A549 (cell line): ENCODE measurements around the gene NTN5. TPM values are rescaled to one million over a fixed set of nuclear protein-coding genes. Genes with fewer than 3 reads are reported as not detected.
A peak's percentile ranks its signal among the peaks of the same experiment; 100 is the strongest.

Experiments used
- ATAC-seq, 2 experiments: fragments of 200-7000 bp in 1 of 2; fragments of >200 bp in 1 of 2; cut with Nextera tagmentation in 1 of 2; cut with Tn5 transposase in 1 of 2; 3 replicates each; pipeline versions ENCODE4 v1.8.0 to v1.9.1; 2018 to 2020; ENCODE audit warnings: mild to moderate bottlenecking in 1 of 2, moderate library complexity in 1 of 2
- CTCF ChIA-PET: fragments of 300-600 bp; sonication (Branson Sonifier 250); formaldehyde crosslinking; extraction: SDS; loops from one replicate; lab custom pipeline; 2021; ENCODE audit warnings: antibody characterized with exemption, inconsistent platforms; lab: Yijun Ruan, JAX
- POLR2A ChIA-PET: fragments of 350-600 bp; formaldehyde crosslinking; extraction: SDS; loops from one replicate; lab custom pipeline; 2021; ENCODE audit warnings: antibody characterized with exemption, inconsistent platforms; lab: Yijun Ruan, JAX
- DNase-seq, 2 experiments: peaks; one replicate each; pipeline versions ENCODE4 v3.0.0 to v3.0.0-alpha.2; 2011 to 2016; ENCODE audit warnings: low read depth in 1 of 2, low spot score in 1 of 2
- FAIRE-seq: peaks from 2 replicates; lab custom pipeline; 2011; peaks lifted over from hg19 to GRCh38; lab: Jason Lieb, UNC
- H3K27ac ChIP-seq, 2 experiments: fragments of >200 bp; sonication (Bioruptor Twin); formaldehyde crosslinking; 3 replicates each; pipeline ENCODE4 v1.5.1; 2016 to 2017
- H3K4me1 ChIP-seq: fragments of >200 bp; sonication (Bioruptor Twin); formaldehyde crosslinking; 3 replicates; pipeline ENCODE4 v1.6.1; 2016
- H3K4me2 ChIP-seq: fragments of >200 bp; sonication (Bioruptor Twin); formaldehyde crosslinking; 3 replicates; pipeline ENCODE4 v1.6.1; 2016
- H3K4me3 ChIP-seq: fragments of >200 bp; sonication (Bioruptor Twin); formaldehyde crosslinking; 3 replicates; pipeline ENCODE4 v1.5.1; 2016
- H3K9me3 ChIP-seq: fragments of >200 bp; sonication (Bioruptor Twin); formaldehyde crosslinking; 3 replicates; pipeline ENCODE4 v1.6.1; 2016
- BHLHE40 ChIP-seq: IDR thresholded peaks from 2 replicates; pipeline ENCODE4 v1.6.1; 2012; ENCODE audit warnings: low read depth, low read length, inconsistent platforms
- CHD2 ChIP-seq: fragments of 150-350 bp; IDR thresholded peaks from 2 replicates; pipeline ENCODE4 v1.6.1; 2014; ENCODE audit warnings: low read length; ENCODE audit not compliant: partially characterized antibody
- FOSB ChIP-seq: fragments of 250-450 bp; sonication (Bioruptor Pico); IDR thresholded peaks from 2 replicates; pipeline ENCODE4 v1.5.0; 2020; ENCODE audit warnings: mild to moderate bottlenecking, moderate library complexity
- FOXS1 ChIP-seq: fragments of 250-450 bp; sonication (Bioruptor Pico); IDR thresholded peaks from 2 replicates; pipeline ENCODE4 v1.5.0; 2020; ENCODE audit warnings: mild to moderate bottlenecking, moderate library complexity
- GATA3 ChIP-seq: IDR thresholded peaks from 2 replicates; pipeline ENCODE4 v1.6.1; 2012; ENCODE audit warnings: borderline replicate concordance
- HOXB5 ChIP-seq: fragments of 250-450 bp; sonication (Bioruptor Pico); IDR thresholded peaks from 2 replicates; pipeline ENCODE4 v1.5.0; 2020; ENCODE audit warnings: mild to moderate bottlenecking, moderate library complexity
- JUN ChIP-seq, 2 experiments: fragments of >200 bp; sonication (Bioruptor Twin); formaldehyde crosslinking; IDR thresholded peaks; 2 replicates in 1 of 2; 3 replicates in 1 of 2; pipeline ENCODE4 v1.6.1; 2016 to 2017
- JUNB ChIP-seq: fragments of >200 bp; sonication (Bioruptor Twin); formaldehyde crosslinking; IDR thresholded peaks from 2 replicates; pipeline ENCODE4 v1.6.1; 2016
- KDM5A ChIP-seq: fragments of 200-600 bp; sonication (generic); IDR thresholded peaks from 2 replicates; pipeline ENCODE4 v1.6.1; 2016; ENCODE audit warnings: antibody characterized with exemption, mild to moderate bottlenecking
- NPAS2 ChIP-seq: fragments of 250-450 bp; sonication (Bioruptor Pico); IDR thresholded peaks from 2 replicates; pipeline ENCODE4 v1.8.0; 2022; ENCODE audit warnings: mild to moderate bottlenecking, moderate library complexity, borderline replicate concordance
- NR3C1 ChIP-seq: fragments of >200 bp; sonication (Bioruptor Twin); formaldehyde crosslinking; IDR thresholded peaks from 3 replicates; pipeline ENCODE4 v1.6.1; 2017
- POLR2A ChIP-seq: IDR thresholded peaks from 2 replicates; pipeline ENCODE4 v1.6.1; 2012; ENCODE audit warnings: mild to moderate bottlenecking, low read length
- SMC3 ChIP-seq: fragments of >200 bp; sonication (Bioruptor Twin); formaldehyde crosslinking; IDR thresholded peaks from 3 replicates; pipeline ENCODE4 v1.6.1; 2018; ENCODE audit warnings: inconsistent platforms
- WGBS: methylation state at CpG from one replicate; pipeline ENCODE4 v1.1.6; 2017; ENCODE audit errors: missing lambda C conversion rate; 5-methylcytosine and 5-hydroxymethylcytosine counted together
- polyA plus RNA-seq, 4 experiments: library from polyadenylated mRNA; depleted of rRNA in 3 of 4; stranded (reverse); fragments of >200 nt; fragmentation: RNase III in 1 of 4; extraction: RNeasy Plus Mini Kit Qiagen cat#74134 plus additional on column Dnase treatment in 1 of 4; gene quantifications; 2 replicates in 3 of 4; 3 replicates in 1 of 4; pipeline ENCODE4 v1.2.3, GENCODE V29; 2011 to 2017
- TF ChIP-seq, protein P1 (sequence below): IDR thresholded peaks from 2 replicates; pipeline ENCODE4 v1.6.1; 2012
- TF ChIP-seq, protein P2 (sequence below): IDR thresholded peaks from 2 replicates; pipeline ENCODE4 v1.6.1; 2012
- TF ChIP-seq, protein P3 (sequence below): fragments of >200 bp; sonication (Bioruptor Twin); formaldehyde crosslinking; IDR thresholded peaks from 2 replicates; pipeline ENCODE4 v1.6.1; 2016
- TF ChIP-seq, protein P4 (sequence below): fragments of 250-450 bp; sonication (Bioruptor Pico); IDR thresholded peaks from 2 replicates; pipeline ENCODE4 v1.5.0; 2020; ENCODE audit warnings: low read depth, mild to moderate bottlenecking, moderate library complexity

NTN5 gene
- polyA plus RNA-seq, 2 of the 4 experiments (the other 2 are of a cell fraction) = 0.18 to 0.22 TPM

DNA sequence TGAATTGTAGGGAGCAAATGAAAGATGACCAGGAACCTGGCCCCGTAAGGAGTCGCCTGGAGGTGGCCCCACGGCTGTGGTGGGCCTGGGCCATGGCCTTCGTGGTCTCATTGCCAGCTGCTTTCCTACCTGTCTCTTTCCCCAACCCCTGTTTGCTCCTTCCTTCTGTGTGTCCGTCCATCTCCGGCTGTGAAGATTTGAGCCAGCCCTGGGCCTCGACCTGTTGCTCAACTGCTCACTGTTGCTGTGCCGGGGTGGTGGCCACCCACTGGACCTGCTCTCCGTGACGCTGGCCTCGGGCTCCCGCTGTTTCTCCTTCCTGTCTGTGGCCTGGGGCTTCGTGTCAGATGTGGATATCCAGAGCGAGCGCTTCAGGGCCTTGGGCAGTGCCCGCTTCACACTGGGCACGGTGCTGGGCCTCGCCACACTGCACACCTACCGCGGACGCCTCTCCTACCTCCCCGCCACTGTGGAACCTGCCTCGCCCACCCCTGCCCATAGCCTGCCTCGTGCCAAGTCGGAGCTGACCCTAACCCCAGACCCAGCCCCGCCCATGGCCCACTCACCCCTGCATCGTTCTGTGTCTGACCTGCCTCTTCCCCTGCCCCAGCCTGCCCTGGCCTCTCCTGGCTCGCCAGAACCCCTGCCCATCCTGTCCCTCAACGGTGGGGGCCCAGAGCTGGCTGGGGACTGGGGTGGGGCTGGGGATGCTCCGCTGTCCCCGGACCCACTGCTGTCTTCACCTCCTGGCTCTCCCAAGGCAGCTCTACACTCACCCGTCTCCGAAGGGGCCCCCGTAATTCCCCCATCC lies 44.1 kb downstream of the NTN5 start:
- Histone ChIP-seq H3K4me1 (peaks cover 38% of the 10 kb centered on the region), H3K4me2 (no peak overlapping the region)
- no peak for FAIRE-seq
- CTCF ChIA-PET = interaction anchor here (1.2 to 2.7 kb wide), 3 partner anchors 10 to 186 kb away, joined by 3 to 8 read pairs (median 3); partner anchors contain the start of genes RPL18 and SPHK2
- DNase-seq = no peak
- TF ChIP-seq, protein P1, sequence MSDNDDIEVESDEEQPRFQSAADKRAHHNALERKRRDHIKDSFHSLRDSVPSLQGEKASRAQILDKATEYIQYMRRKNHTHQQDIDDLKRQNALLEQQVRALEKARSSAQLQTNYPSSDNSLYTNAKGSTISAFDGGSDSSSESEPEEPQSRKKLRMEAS = no peak
- TF ChIP-seq CHD2 (no peak), NR3C1 (no peak), NPAS2 (CRISPR knock-in tag) (no peak), JUNB (no peak), JUN (IDR thresholded peaks at IDR 0.05) (peak in 1 of 2 experiments; percentile 2; a peak in 1 of 5 replicates)
- TF ChIP-seq, protein P2, sequence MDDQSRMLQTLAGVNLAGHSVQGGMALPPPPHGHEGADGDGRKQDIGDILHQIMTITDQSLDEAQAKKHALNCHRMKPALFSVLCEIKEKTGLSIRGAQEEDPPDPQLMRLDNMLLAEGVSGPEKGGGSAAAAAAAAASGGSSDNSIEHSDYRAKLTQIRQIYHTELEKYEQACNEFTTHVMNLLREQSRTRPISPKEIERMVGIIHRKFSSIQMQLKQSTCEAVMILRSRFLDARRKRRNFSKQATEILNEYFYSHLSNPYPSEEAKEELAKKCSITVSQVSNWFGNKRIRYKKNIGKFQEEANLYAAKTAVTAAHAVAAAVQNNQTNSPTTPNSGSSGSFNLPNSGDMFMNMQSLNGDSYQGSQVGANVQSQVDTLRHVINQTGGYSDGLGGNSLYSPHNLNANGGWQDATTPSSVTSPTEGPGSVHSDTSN = no peak
- TF ChIP-seq, all 56 proteins: peak for 1
- POLR2A ChIA-PET = interaction anchor here (1.1 to 2.6 kb wide), 2 partner anchors 9 to 10 kb away, joined by 3 to 22 read pairs; partner anchors contain the start of genes DBP, RPL18 and SPHK2
- Histone ChIP-seq H3K4me3 (no peak overlapping the region), H3K9me3 (no peaks in the 10 kb centered on the region), H3K27ac (no peak overlapping the region)
- no peak for ATAC-seq
- WGBS = 94% methylated on average over 32 of the region's 34 CpGs

DNA sequence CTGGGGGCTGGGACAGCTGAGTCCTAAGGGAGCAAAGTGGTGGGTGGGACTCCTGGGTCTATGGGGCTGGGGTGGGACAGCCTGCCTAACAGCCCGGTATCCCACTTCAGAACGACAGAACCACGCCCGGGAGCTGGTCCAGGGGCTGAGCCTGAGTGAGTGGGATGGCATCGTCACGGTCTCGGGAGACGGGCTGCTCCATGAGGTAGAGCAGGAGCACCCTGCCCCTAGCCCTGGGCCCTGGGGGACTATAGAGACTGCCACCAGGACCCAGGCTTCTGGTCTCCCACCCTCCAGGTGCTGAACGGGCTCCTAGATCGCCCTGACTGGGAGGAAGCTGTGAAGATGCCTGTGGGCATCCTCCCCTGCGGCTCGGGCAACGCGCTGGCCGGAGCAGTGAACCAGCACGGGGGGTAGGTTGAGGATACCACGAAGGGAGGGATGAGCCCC lies 44.9 kb downstream of the NTN5 start:
- POLR2A ChIA-PET = interaction anchor here (1.1 to 2.6 kb wide), 2 partner anchors 9 kb away, joined by 3 to 22 read pairs; partner anchors contain the start of genes DBP, RPL18 and SPHK2
- CTCF ChIA-PET = interaction anchor here (1.2 to 2.7 kb wide), 3 partner anchors 9 to 186 kb away, joined by 3 to 8 read pairs (median 3); partner anchors contain the start of genes RPL18 and SPHK2
- Histone ChIP-seq H3K4me3 (no peak overlapping the region), H3K27ac (peak overlapping the region in 1 of 2 experiments; percentile 36; a peak in 3 of 6 replicates), H3K4me2 (no peak overlapping the region), H3K9me3 (no peaks in the 10 kb centered on the region), H3K4me1 (peaks cover 35% of the 10 kb centered on the region)
- FAIRE-seq (no peak), ATAC-seq (no peak), DNase-seq (no peak)
- TF ChIP-seq CHD2 (no peak), KDM5A (no peak), GATA3 (no peak), HOXB5 (CRISPR knock-in tag) (no peak), POLR2A (no peak), BHLHE40 (no peak), FOSB (CRISPR knock-in tag) (no peak)
- TF ChIP-seq, protein P3, sequence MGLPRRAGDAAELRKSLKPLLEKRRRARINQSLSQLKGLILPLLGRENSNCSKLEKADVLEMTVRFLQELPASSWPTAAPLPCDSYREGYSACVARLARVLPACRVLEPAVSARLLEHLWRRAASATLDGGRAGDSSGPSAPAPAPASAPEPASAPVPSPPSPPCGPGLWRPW = no peak
- TF ChIP-seq, protein P4, sequence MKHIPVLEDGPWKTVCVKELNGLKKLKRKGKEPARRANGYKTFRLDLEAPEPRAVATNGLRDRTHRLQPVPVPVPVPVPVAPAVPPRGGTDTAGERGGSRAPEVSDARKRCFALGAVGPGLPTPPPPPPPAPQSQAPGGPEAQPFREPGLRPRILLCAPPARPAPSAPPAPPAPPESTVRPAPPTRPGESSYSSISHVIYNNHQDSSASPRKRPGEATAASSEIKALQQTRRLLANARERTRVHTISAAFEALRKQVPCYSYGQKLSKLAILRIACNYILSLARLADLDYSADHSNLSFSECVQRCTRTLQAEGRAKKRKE = no peak
- WGBS = 87% methylated on average over 16 of the region's 17 CpGs

DNA sequence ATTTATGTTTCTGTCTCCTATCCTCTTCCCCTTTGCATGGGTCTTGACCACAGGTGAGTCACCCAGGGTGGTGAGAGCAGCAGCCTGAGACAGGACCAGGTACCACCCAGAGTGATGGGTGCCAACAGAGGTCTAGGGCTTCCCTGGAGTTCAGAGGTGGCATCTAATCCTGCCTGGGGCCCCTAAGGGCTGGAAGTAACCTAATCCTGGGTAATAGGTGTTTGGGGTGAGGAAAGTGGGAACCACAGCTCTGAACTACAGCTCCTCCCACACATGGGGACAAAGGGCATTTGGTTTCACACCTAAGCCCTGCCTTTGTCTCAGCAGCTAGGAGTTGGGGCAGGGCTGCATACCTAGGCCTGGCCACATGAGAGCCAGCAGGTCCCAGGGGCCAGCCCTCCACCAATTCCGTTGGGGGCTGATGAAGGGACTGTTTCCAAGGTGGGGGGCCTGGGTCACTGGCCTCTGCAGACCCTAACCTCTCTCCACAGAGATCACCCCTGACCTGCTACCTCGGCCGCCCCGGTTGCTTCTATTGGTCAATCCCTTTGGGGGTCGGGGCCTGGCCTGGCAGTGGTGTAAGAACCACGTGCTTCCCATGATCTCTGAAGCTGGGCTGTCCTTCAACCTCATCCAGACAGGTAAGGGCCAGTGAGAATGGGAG lies 45.5 kb downstream of the NTN5 start:
- Histone ChIP-seq H3K9me3 (no peaks in the 10 kb centered on the region), H3K27ac (peak overlapping the region in 1 of 2 experiments; percentile 36; a peak in 3 of 6 replicates), H3K4me2 (no peak overlapping the region; the same call in 2 of the 3 replicates), H3K4me1 (peaks cover 29% of the 10 kb centered on the region), H3K4me3 (no peak overlapping the region)
- CTCF ChIA-PET = interaction anchor here (1.2 to 2.7 kb wide), 3 partner anchors 9 to 187 kb away, joined by 3 to 8 read pairs (median 3); partner anchors contain the start of genes RPL18 and SPHK2
- 73% methylated on average over 6 of the region's 6 CpGs for WGBS
- FAIRE-seq = no peak
- ATAC-seq = no peak
- POLR2A ChIA-PET = interaction anchor here (0.9 to 2.6 kb wide), 3 partner anchors 8 to 19 kb away, joined by 3 to 22 read pairs (median 3); partner anchors contain the start of genes CA11, DBP, RPL18 and SPHK2
- no peak for DNase-seq
- no peak for TF ChIP-seq FOXS1
- TF ChIP-seq SMC3 = no peak
- TF ChIP-seq NPAS2 (CRISPR knock-in tag) = no peak
